OCI-LY3 (cell line): ENCODE results near the gene CCT6A.

Experiments used
- CTCF ChIP-seq: fragments of 200-600, 300-600 bp; sonication (generic); IDR thresholded peaks from 2 replicates; pipeline ENCODE4 v1.5.1; 2014; ENCODE audit warnings: antibody characterized with exemption, low read length, low read depth
- EZH2phosphoT487 ChIP-seq: fragments of 200-600 bp; shearing (Covaris generic); IDR thresholded peaks from 2 replicates; pipeline ENCODE4 v1.6.1; 2018; ENCODE audit warnings: antibody characterized with exemption, mixed run types, low read depth

GRCh38 chr7:56003749-56004148 lies 47.8 kb upstream of the CCT6A start:
- no peak for TF ChIP-seq CTCF
- no peak for TF ChIP-seq EZH2phosphoT487
